PFSK-1 (cell line): ENCODE results near the gene SNX7.

Experiments
- FOXP2 ChIP-seq: optimal IDR thresholded peaks from 2 replicates; pipeline ENCODE3; 2011; ENCODE audit warnings: borderline replicate concordance, control low read depth, inconsistent platforms; ENCODE audit not compliant: insufficient read depth; ENCODE audit errors: extremely low read length, extremely low read depth
- POLR2AphosphoS5 ChIP-seq: IDR thresholded peaks from 2 replicates; pipeline ENCODE4 v1.6.1; 2012; ENCODE audit warnings: low read depth, mild to moderate bottlenecking, control low read depth, low read length, moderate library complexity
- SIN3A ChIP-seq: IDR thresholded peaks from 2 replicates; pipeline ENCODE4 v1.6.1; 2012; ENCODE audit warnings: mild to moderate bottlenecking, low read length, moderate library complexity, borderline replicate concordance; ENCODE audit not compliant: insufficient read depth
- TAF1 ChIP-seq: IDR thresholded peaks from 2 replicates; pipeline ENCODE4 v1.6.1; 2012; ENCODE audit warnings: low read length, control low read depth, borderline replicate concordance; ENCODE audit not compliant: insufficient read depth
- TF ChIP-seq, protein P1 (sequence below), 2 experiments: IDR thresholded peaks; 2 replicates each; pipeline versions ENCODE4 v1.6.1 to v1.8.0; 2011 to 2012; ENCODE audit warnings: low read depth in 2 of 2, low read length in 2 of 2, control low read depth in 1 of 2, inconsistent platforms in 1 of 2, mild to moderate bottlenecking in 1 of 2, moderate library complexity in 1 of 2; ENCODE audit not compliant: insufficient read depth in 1 of 2

SNX7 gene

GRCh38 chr1:98693385-98693784, 31.9 kb downstream of the SNX7 start:
- TF ChIP-seq SIN3A, result no peak

GRCh38 chr1:98696077-98696476, 34.6 kb downstream of the SNX7 start:
- TF ChIP-seq SIN3A (no peak), POLR2AphosphoS5 (no peak), TAF1 (no peak), FOXP2 (no peak)
- TF ChIP-seq, protein P1, sequence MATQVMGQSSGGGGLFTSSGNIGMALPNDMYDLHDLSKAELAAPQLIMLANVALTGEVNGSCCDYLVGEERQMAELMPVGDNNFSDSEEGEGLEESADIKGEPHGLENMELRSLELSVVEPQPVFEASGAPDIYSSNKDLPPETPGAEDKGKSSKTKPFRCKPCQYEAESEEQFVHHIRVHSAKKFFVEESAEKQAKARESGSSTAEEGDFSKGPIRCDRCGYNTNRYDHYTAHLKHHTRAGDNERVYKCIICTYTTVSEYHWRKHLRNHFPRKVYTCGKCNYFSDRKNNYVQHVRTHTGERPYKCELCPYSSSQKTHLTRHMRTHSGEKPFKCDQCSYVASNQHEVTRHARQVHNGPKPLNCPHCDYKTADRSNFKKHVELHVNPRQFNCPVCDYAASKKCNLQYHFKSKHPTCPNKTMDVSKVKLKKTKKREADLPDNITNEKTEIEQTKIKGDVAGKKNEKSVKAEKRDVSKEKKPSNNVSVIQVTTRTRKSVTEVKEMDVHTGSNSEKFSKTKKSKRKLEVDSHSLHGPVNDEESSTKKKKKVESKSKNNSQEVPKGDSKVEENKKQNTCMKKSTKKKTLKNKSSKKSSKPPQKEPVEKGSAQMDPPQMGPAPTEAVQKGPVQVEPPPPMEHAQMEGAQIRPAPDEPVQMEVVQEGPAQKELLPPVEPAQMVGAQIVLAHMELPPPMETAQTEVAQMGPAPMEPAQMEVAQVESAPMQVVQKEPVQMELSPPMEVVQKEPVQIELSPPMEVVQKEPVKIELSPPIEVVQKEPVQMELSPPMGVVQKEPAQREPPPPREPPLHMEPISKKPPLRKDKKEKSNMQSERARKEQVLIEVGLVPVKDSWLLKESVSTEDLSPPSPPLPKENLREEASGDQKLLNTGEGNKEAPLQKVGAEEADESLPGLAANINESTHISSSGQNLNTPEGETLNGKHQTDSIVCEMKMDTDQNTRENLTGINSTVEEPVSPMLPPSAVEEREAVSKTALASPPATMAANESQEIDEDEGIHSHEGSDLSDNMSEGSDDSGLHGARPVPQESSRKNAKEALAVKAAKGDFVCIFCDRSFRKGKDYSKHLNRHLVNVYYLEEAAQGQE (IDR thresholded peaks at IDR 0.05; ENCODE audit: insufficient read depth in 1 of 2, low read depth in 2 of 2, low read length in 2 of 2), result no peak

- TF ChIP-seq TAF1, result no peak
- no peak for TF ChIP-seq POLR2AphosphoS5
- TF ChIP-seq FOXP2, result no peak
- TF ChIP-seq, protein P1 (IDR thresholded peaks at IDR 0.05; ENCODE audit: insufficient read depth in 1 of 2, low read depth in 2 of 2, low read length in 2 of 2), result no peak
- TF ChIP-seq SIN3A, result no peak
Measured at GRCh38 chr1:98697781-98698180, 36.3 kb downstream of the SNX7 start.

GRCh38 chr1:98698625-98699024, 37.1 kb downstream of the SNX7 start:
- no peak for TF ChIP-seq FOXP2
- no peak for TF ChIP-seq SIN3A
- TF ChIP-seq POLR2AphosphoS5, result no peak
- TF ChIP-seq TAF1, result no peak
- TF ChIP-seq, protein P1 (IDR thresholded peaks at IDR 0.05; ENCODE audit: insufficient read depth in 1 of 2, low read depth in 2 of 2, low read length in 2 of 2), result no peak

GRCh38 chr1:98700228-98700627, 38.7 kb downstream of the SNX7 start:
- TF ChIP-seq SIN3A (no peak), FOXP2 (no peak), POLR2AphosphoS5 (no peak), TAF1 (no peak)
- TF ChIP-seq, protein P1 (IDR thresholded peaks at IDR 0.05; ENCODE audit: insufficient read depth in 1 of 2, low read depth in 2 of 2, low read length in 2 of 2), result no peak
